Mammary epithelial cell (primary cell): ENCODE results near the gene NEGR1.

Source experiments
- EZH2 ChIP-seq: IDR thresholded peaks from 2 replicates; pipeline ENCODE4 v1.6.1; 2012; ENCODE audit warnings: low read length, inconsistent platforms, borderline replicate concordance
- TF ChIP-seq, protein P1 (sequence below), 2 donors: IDR thresholded peaks in 1 of 2; conservative IDR thresholded peaks in 1 of 2; 2 replicates each; pipeline ENCODE4 v1.5.1; 2011 to 2012; ENCODE audit warnings: inconsistent platforms in 2 of 2, low read length in 2 of 2, mild to moderate bottlenecking in 2 of 2, control low read depth in 1 of 2, low read depth in 1 of 2; ENCODE audit not compliant: insufficient read depth in 1 of 2; ENCODE audit errors: extremely low read depth in 1 of 2

DNA sequence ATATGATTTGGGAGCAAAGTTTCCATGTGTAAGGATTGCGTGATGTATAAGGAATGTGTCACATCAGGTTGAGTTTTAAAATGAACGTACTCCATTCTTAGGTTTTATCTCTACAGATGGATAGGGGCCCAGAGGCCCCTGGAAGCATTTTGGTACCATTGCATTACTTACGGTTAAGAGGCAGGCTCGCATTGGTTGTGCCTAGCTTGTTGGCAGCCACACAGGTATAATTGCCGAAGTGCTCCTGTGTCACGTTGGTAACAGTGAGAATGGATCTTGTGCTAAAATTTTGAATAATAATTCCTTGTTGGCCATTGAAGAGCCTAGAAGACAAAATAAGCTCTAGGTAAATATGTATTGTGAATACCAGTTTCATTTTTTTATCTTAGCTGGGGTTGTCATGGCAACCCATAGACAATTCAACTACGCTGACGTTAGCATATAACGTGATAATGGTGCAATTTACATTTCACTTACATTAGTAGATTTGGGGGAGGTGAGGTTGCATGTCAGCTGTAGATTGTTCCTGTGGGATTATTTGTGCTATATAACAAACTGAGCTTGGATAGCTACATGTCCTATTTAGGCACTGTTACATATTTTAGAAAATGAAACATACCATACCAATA is 689.6 kb downstream of the NEGR1 start:
- TF ChIP-seq, protein P1, sequence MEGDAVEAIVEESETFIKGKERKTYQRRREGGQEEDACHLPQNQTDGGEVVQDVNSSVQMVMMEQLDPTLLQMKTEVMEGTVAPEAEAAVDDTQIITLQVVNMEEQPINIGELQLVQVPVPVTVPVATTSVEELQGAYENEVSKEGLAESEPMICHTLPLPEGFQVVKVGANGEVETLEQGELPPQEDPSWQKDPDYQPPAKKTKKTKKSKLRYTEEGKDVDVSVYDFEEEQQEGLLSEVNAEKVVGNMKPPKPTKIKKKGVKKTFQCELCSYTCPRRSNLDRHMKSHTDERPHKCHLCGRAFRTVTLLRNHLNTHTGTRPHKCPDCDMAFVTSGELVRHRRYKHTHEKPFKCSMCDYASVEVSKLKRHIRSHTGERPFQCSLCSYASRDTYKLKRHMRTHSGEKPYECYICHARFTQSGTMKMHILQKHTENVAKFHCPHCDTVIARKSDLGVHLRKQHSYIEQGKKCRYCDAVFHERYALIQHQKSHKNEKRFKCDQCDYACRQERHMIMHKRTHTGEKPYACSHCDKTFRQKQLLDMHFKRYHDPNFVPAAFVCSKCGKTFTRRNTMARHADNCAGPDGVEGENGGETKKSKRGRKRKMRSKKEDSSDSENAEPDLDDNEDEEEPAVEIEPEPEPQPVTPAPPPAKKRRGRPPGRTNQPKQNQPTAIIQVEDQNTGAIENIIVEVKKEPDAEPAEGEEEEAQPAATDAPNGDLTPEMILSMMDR (conservative IDR thresholded peaks at IDR 0.05 in 1 of 2, IDR thresholded peaks at IDR 0.05 in 1 of 2; ENCODE audit: extremely low read depth in 1 of 2, insufficient read depth in 1 of 2, low read depth in 1 of 2, low read length in 2 of 2): no peak
- TF ChIP-seq EZH2: no peak
